A549 (cell line): Measurements from ENCODE around the gene TYRO3.

Source experiments
- CHD2 ChIP-seq: fragments of 150-350 bp; IDR thresholded peaks from 2 replicates; pipeline ENCODE4 v1.6.1; 2014; ENCODE audit warnings: low read length; ENCODE audit not compliant: partially characterized antibody
- CTCF ChIP-seq: fragments of >200 bp; sonication (Bioruptor Twin); formaldehyde crosslinking; IDR thresholded peaks from 3 replicates; pipeline ENCODE4 v1.5.1; 2016
- FOXS1 ChIP-seq: fragments of 250-450 bp; sonication (Bioruptor Pico); IDR thresholded peaks from 2 replicates; pipeline ENCODE4 v1.5.0; 2020; ENCODE audit warnings: mild to moderate bottlenecking, moderate library complexity
- POLR2A ChIP-seq: IDR thresholded peaks from 2 replicates; pipeline ENCODE4 v1.6.1; 2012; ENCODE audit warnings: mild to moderate bottlenecking, low read length
- RAD21 ChIP-seq, 2 experiments: fragments of >200 bp in 1 of 2; sonication (Bioruptor Twin) in 1 of 2; formaldehyde crosslinking in 1 of 2; IDR thresholded peaks in 1 of 2; conservative IDR thresholded peaks in 1 of 2; 2 replicates in 1 of 2; 3 replicates in 1 of 2; pipeline ENCODE4 v1.6.1; 2012 to 2018; ENCODE audit warnings: inconsistent platforms in 1 of 2
- RARB ChIP-seq: fragments of 250-450 bp; sonication (Bioruptor Pico); IDR thresholded peaks from 2 replicates; pipeline ENCODE4 v1.8.0; 2021; ENCODE audit warnings: mild to moderate bottlenecking, moderate library complexity
- SMC3 ChIP-seq: fragments of >200 bp; sonication (Bioruptor Twin); formaldehyde crosslinking; IDR thresholded peaks from 3 replicates; pipeline ENCODE4 v1.6.1; 2018; ENCODE audit warnings: inconsistent platforms
- ZFP36 ChIP-seq: fragments of 450-650 bp; IDR thresholded peaks from 2 replicates; pipeline ENCODE4 v1.6.1; 2014; ENCODE audit warnings: borderline replicate concordance; ENCODE audit not compliant: partially characterized antibody

GRCh38 chr15:41594801-41595746 lies 36.1 kb downstream of the TYRO3 start:
- TF ChIP-seq SMC3 (no peak), RARB (CRISPR knock-in tag) (no peak), RAD21 (conservative IDR thresholded peaks at IDR 0.05 in 1 of 2, IDR thresholded peaks at IDR 0.05 in 1 of 2) (no peak), FOXS1 (CRISPR knock-in tag) (no peak), CTCF (no peak), CHD2 (no peak), ZFP36 (no peak), POLR2A (no peak)
